Stimulated activated CD8-positive, alpha-beta memory T cell treated with anti-CD3 and anti-CD28 coated beads, Interleukin-4, amount 100 ng/mL, for 4 hours (primary cell): Measurements from ENCODE around the gene ENOPH1.

Experiments
- DNase-seq, 2 donors: peaks; one replicate each; pipeline ENCODE4 v3.0.0-alpha.2; 2020; ENCODE audit warnings: low read depth in 2 of 2, low spot score in 1 of 2

ENOPH1 gene

GRCh38 chr4:82508011-82508410 is 77.6 kb downstream of the ENOPH1 start:
- no peak for DNase-seq

- no peak for DNase-seq
Observed at GRCh38 chr4:82508806-82509428, 78.5 kb downstream of the ENOPH1 start.

GRCh38 chr4:82510216-82510615 is 79.8 kb downstream of the ENOPH1 start:
- no peak for DNase-seq
